Islet of Langerhans (tissue), 1 donor: ENCODE results near the gene SSNA1.

Experiments
- FAIRE-seq: peaks from one replicate; lab custom pipeline; 2011; peaks lifted over from hg19 to GRCh38; lab: Jason Lieb, UNC

SSNA1 gene

DNA sequence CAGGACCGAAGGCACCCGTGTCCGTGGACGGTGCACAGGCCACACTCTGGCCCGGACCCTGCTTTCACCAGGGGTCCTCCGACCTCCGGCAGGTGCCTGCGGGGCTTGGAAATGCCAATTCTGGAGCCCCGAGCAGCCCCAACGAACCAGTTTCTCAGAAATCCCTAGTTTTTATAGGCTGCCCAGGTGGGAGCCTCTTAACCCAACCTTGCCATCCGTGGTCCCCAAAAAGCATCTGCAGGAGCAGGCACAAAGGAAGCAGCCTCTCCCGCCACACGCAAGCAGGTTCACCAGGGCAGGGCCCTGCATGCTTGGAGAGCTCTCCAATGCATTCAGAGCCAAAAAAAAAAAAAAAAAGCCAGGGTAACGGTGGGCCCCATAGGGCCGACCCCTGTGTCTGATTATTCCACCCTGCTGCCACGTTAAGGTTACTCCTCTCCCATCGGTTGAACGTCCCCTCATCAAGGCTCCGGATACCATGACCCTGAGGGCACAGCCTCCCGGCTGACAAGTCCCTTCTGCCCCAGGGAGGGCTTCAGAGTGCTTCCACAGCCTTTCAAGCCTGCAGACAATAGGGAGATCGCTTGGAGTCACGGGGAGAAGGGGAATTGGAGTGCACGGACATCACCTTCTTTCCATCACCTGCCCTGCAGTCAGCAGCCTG lies 12.9 kb downstream of the SSNA1 start:
- no peak for FAIRE-seq

DNA sequence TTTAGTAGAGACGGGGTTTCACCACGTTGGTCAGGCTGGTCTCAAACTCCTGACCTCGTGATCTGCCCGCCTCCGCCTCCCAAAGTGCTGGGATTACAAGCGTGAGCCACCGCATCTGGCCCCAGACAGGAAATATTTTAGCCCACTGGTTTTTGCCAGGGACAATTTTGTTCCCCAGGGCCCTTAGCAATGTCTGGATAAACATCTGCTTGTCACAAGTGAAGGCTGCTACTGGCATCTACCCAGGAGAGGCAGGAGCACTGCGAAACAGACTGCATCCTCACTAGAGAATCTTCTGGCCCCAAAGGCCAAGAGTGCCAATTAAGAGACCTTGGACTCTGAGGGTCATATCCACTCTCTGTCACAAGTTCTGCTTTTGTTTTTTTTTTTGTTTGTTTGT lies 14.5 kb downstream of the SSNA1 start:
- no peak for FAIRE-seq

DNA sequence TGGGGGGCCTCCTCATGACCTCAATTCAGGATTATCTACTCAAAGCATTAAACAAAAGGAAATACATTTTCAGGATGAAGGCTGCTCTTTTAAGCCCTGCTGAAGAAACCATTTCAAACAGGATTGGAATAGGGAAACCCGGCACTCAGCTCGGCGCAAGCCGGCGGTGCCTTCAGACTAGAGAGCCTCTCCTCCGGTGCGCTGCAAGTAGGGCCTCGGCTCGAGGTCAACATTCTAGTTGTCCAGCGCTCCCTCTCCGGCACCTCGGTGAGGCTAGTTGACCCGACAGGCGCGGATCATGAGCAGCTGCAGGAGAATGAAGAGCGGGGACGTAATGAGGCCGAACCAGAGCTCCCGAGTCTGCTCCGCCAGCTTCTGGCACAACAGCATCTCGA lies 16.3 kb downstream of the SSNA1 start:
- FAIRE-seq, result no peak

DNA sequence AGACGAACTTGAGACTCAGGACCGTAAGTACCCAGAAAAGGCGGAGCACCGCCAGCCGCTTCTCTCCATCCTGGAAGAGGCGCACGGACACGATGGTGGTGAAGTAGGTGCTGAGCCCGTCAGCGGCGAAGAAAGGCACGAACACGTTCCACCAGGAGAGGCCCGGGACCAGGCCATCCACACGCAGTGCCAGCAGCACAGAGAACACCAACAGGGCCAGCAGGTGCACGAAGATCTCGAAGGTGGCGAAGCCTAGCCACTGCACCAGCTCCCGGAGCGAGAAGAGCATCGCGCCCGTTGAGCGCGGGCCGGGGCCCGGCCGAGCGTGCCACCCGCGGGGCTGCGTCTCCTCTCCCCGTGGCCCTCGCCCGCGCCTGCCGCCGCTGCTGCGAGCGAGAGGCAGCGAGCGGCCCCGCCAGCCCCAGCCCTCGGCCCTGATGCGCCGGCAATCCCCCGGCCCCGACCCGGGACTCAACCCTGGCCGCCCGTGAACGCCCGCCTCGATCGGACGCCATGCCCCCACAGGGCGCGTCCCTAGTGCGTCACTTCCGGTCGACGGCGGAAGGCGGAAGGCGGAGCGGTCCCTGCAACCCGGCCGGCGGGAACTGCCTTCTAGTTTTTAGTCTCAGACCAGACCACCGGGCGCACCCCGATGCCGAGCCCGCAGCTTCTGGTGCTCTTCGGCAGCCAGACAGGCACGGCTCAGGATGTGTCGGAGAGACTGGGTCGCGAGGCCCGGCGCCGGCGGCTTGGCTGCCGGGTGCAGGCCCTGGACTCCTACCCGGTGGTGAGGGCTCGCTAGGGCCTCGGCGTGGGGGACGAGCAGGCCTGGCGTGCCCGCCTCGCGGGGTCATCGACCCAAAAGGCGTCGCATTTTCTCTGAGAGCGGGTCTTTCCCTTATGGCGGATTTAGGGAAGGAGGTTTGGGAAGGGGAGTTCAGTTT lies 16.9 kb downstream of the SSNA1 start, which contains the start of the genes NDOR1 and TMEM203:
NDOR1 (plus strand) TSS at position 575 of the 944 bp plus-strand sequence; CDS start at position 653, 78 bp downstream.
TMEM203 (minus strand) TSS at position 523 of the 944 bp plus-strand sequence; CDS start at position 289, 234 bp downstream.
- no peak for FAIRE-seq

DNA sequence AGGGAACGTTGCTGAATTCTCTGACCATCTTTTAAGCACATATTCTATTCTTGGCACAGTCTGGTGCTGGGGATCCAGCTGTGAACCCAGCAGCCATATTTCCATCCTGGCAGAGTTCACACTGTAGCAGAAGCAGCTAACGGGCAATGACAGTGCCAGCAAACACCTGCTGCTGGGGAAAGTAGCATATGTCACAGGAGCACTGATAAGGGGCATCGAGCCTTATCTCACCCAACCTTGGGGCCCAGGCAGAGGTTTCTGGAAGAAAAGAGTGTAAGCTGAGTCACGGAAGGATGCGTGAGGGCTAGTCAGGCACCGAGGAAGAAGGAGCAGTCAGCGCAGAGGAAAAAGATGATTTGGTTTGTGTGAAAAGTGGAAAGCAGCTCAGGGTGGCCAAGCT lies 18.1 kb downstream of the SSNA1 start:
- no peak for FAIRE-seq

DNA sequence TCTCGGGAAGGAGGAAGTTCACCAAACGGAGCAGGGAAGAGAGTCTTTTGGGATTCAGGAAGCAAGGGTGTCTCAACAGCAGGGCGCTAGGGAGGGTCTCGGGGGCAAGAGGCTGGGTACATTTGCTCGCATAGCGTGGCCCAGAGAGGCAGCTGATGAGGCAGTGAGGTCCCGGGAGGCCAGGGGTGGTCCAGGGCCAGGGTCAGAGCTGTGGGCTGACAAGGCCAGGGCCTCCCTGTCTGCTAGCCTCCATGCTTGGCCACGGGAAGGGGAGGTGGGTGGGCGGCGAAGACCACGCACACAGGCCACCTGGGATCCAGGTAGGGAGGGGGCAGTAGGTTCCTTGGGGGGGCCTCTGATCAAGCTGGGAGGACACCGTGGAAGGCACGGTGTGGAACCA lies 23.1 kb downstream of the SSNA1 start:
- FAIRE-seq, result no peak

DNA sequence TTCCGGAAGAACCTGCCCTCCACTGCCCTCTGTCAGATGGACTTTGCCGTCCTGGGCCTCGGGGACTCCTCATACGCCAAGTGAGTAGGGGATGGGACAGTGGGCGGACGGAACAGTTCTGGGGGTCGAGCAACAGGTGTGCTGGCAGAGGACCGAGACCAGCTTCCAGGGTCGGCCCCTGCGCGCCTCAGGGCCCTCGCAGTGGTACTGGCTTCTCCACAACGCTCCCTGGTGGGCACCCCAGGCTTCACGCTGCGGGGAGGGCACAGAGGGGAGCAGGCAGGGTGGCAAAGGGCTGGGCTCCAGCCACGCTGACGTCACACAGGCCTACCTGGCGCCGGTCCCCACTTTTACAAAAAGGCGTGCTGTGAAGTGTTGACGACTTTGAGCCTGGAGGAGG lies 24.0 kb downstream of the SSNA1 start:
- FAIRE-seq, result no peak

DNA sequence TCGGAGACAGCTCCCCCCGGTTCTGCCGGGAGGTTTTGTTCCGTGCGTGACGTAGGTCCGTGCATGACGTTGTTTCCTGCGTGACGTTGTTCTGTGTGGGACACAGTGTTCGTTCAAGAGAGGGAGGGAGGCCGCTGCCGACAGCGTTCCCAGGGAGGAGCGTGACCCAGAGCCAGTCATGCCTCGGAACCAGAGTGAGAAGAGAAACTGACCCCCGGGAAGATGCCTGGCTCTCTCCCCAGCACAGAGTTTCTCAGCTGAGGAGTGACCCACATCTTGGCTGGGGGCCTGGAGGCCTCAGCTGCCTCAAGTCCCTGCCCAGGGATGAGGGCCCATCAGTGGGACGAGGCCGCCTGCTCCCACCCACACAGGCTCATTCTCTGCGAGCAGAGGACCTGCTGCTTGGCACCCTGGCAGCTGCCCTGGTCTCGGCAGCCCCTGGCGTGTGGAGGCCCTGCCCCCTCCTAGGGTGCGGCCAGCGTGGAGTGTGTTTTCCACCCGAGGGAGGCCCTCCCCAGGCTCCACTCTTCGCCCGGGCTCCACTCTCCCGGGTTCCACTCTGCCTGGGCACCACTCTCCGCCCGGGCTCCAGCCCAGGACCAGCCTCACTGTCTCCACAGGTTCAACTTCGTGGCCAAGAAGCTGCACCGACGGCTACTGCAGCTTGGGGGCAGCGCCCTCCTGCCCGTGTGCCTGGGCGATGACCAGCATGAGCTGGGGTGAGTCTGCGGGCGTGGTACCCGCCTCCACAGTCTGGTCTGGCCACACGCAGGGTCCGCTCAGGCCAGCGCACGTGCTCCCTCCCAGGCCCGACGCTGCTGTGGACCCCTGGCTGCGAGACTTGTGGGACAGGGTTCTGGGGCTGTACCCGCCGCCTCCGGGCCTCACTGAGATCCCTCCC lies 24.9 kb downstream of the SSNA1 start:
- FAIRE-seq, result no peak

DNA sequence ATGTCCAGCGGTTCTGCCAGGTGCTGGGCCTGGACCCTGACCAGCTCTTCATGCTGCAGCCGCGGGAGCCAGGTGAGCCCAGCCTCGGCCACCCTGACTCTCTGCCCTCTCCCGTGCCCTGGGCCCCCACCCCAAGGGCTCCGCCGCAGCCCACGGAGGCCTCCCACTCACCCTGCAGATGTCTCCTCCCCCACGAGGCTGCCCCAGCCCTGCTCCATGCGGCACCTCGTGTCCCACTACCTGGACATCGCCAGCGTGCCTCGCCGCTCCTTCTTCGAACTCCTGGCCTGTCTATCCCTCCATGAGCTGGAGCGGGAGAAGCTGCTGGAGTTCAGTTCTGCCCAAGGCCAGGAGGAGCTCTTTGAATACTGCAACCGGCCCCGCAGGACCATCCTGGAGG lies 26.1 kb downstream of the SSNA1 start:
- FAIRE-seq, result no peak

DNA sequence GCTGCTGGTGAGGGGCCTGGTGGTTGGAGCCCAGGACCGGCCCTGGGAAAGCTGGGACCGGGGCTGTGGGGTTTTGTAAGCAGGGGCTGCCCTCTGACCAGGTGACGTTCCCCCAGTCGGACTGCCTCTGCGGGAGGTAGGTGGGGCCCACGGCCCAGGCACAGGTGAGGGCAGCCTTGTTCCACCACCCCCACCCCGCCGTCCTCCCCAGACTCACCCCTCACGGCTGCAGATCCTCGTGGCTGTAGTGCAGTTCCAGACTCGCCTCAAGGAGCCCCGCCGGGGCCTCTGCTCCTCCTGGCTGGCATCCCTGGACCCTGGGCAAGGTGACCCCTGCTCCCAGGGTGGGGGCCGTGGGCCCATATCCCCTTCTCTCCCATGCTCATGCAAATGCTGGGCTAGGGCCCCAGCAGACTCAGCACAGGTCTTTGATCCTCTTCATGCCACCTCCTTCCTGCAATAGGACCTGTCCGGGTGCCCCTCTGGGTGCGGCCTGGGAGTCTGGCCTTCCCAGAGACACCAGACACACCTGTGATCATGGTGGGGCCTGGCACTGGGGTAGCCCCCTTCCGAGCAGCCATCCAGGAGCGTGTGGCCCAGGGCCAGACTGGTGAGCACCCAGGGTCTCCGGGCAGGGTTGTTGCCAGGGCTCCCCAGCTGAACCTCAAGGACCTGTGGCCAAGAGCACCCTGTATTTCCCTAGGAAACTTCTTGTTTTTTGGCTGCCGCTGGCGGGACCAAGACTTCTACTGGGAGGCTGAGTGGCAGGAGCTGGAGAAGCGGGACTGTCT lies 26.9 kb downstream of the SSNA1 start:
- no peak for FAIRE-seq

DNA sequence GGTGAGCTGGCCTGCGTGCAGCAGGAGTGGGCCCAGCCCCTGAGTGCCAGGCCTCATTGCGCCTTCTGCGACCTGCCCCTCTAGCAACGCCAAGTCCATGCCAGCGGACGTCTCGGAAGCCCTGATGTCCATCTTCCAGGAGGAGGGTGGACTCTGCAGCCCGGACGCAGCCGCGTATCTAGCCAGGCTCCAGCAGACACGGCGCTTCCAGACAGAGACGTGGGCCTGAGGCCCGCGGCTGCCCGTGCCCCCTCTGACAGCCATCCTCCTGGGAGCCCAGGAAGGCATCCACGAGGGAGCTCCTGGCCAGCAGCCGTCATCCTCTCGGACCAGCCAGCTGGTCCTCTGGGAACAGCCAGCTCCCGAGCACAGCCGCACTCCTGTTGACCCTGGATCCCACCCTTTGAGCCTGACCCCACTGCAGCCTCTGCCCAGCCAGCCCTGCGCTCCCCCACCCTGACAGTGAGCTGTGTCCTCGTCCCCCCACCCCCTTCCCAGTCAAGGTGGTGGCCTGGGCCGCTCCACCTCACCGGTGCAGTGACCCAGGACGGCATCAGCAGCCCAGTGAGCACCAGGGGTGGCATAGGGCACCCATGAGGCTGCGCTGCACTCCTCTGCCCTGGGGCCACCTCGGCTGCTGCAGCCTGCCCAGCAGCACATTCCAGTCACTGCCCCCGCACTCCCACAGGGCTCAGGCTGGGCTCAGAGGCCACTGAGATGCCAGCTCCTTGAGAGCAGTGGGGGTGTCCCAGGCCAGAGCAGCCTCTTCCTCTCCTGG lies 27.9 kb downstream of the SSNA1 start:
- no peak for FAIRE-seq

DNA sequence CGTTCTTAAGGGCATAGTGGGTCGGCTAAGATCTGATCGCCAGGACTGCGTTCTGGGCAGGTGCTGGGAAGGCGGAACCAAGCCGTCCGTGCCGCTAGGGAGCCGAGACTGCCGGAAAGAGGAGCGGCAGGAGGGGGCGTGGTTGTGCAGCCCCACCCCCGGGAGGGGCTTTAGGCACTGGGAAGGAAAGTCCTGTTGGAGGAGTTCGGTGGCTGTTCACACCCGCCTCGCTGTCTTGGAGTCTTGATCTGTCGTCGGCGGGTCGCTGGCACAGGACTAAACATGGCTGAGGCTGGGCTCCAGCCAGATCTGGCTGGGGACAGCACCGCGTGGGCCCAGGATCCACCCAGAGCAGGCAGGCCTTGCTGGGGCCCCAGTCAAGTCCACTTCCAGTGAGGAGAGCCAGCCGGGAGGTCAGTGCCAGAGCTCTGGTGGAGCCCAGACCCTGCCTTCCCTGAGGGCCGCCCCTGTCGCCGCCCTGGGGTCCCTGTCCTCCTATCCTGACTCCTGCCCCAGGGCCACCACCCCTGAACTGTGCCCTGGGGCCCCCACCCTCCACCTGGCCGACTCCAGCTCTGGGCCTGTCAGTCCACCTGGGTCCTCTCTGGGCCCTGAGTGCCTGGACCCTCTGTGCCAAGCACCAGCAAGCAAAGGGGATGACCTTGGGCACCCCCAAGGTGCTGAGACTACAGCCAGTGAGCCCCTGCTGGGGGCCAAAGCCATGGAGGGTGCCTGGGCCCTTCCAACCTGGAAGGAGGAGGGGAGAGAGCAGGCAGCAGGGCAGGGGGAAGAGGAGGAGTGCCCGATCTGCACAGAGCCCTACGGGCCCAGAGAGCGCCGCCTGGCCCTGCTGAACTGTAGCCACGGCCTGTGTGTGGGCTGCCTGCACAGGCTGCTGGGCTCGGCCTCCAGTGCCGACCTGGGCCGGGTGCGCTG lies 29.1 kb downstream of the SSNA1 start:
- no peak for FAIRE-seq

DNA sequence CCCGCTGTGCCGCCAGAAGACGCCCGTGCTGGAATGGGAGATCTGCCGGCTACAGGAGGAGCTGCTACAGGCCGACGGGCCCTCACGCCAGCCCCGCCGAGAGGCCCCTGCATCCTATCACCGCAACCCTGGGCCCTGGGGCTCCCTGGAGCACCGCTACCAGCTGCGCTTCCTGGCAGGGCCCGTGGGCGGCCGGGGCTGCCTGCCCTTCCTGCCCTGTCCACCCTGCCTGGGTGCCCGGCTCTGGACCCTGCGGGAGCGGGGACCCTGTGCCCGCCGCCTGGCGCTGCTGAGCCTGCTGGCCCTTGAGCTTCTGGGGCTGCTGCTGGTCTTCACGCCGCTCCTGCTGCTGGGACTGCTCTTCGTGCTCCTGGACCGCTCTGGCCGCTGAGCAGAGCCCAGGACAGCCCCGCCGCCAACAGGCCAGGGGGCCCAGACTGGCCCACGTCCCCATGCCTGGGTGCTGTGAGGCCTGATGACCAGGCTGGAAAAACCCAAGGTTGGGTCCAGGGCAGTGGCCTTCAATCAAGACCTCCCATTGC lies 29.8 kb downstream of the SSNA1 start:
- FAIRE-seq, result no peak

DNA sequence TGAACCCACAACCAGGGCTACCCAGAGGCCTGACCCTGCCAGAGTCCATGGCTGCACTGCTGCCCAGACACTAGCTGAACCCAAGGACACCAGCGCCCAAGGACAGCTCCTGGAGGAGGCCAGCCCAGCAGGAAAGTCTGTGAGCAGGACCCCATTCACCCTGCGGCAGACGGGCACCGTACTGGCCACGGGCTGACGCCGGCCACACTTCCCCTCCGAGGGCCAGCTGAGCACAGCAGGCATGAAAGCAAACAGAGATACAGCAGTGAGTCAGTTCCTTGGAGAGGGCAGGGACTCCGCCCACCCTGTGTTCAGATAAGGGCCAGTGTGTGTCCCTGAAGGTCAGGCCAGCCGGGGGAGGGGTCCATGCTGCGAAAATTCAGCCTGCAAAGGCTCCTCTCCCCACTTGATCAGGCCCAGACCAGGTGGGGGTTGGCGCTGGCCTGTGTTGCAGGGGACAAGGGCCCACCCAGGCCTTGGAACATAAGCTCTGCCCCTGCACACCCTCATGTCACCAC lies 30.3 kb downstream of the SSNA1 start:
- FAIRE-seq, result no peak

DNA sequence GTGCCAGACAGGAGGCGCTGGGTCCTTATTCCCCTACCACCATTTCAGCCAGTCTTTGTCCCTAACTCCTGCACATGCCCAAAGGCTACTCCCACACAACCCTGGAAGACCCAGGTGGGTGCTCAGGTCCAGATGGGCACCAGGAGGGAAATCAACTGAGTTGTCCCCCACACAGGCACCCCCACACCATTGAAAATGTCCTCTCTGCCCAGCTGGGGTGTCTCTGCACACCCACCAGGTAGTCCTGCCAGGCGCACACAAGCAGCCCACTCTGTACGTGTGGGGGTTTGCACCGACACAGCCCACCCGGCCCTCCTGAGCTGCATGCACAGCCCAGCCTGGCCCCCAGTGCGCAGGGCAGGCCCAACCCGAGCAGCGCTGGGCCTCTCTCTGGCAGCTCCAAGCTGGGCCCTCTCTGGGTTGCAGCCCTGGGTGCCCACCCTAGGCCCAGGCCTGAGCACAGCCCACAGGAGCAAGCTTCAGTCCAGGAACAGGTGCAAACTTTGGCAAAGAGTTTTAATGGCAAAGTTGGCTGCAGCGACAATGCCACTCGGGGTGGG lies 31.4 kb downstream of the SSNA1 start:
- FAIRE-seq, result no peak

DNA sequence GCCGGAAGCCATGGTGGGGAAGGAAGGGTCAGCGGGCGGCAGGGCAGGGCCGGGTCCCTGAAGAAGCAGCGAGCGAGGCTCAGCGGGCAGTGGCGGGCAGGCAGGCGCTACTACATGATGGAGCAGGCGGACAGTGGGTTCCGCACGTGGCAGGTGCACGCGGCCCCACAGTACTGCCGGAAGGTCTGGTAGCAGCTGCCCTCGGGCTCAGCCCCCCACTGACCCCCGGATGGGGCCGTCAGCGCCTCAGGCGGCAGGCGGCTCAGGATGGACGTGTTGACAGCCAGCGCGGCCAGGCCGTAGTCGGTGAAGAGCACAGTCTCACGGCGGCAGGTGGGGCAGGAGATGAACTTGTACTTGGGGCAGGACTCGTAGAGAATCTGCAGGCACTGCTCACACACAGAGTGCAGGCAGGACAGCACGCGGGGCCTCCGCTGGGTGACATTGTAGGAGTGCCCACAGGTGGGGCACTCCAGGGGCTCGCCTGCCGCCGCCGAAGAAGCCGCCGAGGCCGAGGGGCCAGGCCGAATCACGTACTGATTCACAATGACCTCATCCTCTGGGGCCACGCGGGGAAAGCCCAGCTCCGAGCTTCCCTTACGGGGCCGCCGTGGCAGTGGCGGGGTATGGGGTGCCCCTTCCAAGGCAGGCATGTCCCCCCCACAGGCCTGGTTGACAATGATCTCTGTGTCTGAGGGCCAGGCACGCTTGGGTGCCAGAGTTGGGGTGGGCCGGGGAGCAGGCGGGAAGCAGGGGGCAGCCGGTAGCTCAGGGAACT lies 32.0 kb downstream of the SSNA1 start:
- FAIRE-seq, result no peak

DNA sequence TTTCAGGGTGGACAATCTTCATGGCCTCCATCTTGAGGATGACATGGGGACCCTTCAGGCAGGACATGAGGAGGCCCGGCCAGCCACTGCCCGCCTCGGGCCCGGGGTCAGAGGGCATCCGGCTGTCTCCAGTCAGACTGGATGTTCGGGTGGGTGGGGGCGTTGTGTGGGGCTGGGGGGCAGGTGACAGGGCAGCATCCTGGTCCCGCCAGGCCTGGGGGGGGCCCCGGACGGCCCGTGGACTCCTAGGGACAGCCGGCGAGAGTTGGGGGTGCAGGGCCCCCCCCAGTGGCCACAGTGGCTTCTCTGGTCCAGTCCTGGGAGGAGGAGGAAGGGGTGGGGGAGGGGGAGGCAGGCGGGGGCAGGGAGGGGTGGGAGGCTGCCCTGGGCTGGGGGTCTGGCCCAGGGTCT lies 32.6 kb downstream of the SSNA1 start:
- FAIRE-seq, result no peak
